Measurements from ENCODE around the gene RNF39. TPM values are rescaled to one million over a fixed set of nuclear protein-coding genes. Genes with fewer than 3 reads are reported as not detected.

Gene RNF39
- polyA plus RNA-seq, 3 donors: 0.12 to 1.0 TPM; not detected in 1

DNA sequence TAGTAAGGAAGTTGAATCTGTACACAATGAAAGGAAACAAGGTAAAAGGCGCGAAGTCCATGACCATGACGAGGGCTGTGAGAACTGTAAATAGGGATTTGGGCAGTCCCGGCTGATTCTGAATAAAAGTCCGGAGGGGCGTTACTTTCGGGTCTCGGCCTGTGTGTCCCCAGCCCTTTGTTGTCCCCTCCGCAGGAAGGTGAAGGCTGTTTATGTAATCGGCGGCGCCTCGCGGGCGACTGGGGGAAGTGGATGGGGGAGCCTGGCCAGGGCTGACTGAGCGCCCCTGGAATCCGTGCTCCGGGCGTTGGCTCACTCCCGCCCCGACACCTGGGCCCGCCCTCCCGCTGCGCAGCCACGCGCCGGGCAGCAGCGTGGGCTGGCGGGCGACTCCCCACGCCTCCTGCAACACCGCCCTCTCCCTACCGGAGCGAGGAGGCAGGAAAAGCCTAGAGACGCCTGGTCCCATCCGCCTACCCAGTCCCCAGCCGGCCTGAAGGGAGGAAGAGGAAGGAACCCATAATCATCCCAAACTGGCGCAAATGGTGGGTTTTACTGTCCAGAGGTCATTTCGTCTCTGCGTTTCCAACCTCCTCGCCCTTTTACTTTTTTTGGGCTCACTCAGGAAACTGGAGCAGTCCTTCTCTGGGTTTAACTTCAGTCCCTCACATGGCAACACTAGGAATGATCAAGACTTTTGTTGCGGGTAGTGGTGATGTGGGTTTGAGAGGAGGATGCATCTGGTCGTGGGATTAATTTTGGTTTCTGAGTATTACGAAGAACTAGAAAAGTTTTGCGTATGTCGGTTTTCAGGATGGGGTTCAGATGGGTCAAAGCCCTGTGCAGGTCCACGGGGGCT is 25.2 kb upstream of the RNF39 start:
- 1 to 3% (median 1%) methylated on average over 44 to 47 of the region's 47 CpGs for WGBS, 3 donors

DNA sequence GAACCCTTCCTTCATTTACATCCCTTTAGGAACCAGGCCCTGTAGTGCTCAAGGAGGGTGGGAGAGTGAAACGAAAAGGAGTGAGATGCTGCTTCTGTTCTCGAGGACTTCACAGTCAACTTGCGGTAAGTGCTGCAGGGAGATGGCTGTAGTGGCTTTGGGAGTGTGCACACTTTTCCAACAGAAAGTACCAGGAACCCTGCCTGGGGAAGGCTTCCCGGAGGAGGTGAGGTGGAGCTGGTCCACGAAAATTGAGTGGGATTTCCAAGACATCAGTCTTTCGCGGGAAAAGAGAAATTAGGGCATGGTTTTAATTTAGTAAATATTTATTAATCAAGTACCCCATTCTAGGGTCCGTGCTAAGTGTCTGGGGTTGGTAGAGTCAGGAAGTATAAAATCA is 24.6 kb upstream of the RNF39 start:
- WGBS, 3 donors: 29 to 40% (median 30%) methylated on average over 8 of the region's 8 CpGs
- no peak overlapping the region for H3K27ac ChIP-seq (ENCODE audit: low read depth, low read length)

More for the DNA sequence above, 25.2 kb upstream of the RNF39 start:
- no peak overlapping the region for H3K27ac ChIP-seq (ENCODE audit: low read depth, low read length)

DNA sequence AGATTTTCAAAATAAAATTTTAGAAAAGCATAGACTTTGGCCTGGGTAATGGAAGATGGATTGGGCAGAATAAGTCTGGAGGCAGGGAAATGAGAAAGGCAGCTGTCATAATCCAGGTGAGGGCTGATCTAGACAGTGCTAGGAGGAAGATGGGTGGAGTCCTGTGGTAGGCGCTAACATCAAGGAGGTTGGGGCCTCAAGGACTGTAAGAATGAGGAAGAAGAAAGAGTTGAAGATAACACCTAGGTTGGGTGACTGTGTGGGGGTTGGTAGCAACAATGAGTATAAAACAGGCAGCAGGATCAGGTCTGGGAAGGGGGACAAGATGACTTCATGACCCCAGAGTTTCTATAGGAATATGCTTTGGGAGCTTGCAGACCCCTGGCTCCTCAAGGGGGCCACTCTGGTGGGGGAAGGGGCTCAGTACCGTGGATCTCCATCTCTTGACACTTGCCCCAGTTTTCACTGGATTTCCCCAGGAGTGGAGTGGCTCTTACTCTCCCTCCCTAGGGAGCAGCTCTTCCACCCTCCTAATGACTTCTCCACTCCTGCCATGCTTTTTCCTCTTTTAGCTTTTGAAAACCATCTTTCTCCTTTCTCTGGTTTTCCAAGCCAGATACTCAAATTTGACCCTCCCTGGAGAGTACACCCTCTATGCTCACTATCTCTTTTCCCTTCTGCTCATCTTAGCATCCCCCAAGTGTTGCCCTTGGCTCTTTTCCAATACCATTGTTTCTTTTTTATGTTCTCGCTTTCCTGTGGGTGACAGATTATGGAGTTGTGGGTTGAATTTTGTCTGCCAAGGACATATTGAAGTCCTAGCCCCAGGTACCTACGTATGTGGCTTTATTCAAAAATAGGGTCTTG is 22.6 kb upstream of the RNF39 start:
- 62 to 69% (median 65%) methylated on average over 4 of the region's 4 CpGs for WGBS, 3 donors
- no peak overlapping the region for H3K27ac ChIP-seq (ENCODE audit: low read depth, low read length)

DNA sequence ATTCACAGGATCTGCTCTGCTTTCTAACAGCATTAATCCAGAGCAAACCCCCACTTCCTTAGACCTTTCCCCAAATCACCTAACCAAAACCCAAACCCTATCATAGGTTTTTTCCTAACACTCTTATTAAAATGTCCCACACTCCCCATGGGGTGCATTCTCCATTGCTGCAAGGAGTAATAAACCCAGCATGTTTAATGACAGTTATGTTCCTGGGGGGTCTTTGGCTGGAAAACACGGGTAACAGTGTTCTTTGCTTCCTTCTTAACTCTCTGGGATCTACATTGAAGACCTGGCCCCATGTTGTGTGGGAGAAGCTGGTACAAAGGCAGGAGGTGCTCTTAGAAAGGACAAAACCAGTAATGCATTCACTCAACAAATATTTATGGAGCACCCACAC is 21.3 kb upstream of the RNF39 start:
- H3K27ac ChIP-seq (ENCODE audit: low read depth, low read length): no peak overlapping the region

DNA sequence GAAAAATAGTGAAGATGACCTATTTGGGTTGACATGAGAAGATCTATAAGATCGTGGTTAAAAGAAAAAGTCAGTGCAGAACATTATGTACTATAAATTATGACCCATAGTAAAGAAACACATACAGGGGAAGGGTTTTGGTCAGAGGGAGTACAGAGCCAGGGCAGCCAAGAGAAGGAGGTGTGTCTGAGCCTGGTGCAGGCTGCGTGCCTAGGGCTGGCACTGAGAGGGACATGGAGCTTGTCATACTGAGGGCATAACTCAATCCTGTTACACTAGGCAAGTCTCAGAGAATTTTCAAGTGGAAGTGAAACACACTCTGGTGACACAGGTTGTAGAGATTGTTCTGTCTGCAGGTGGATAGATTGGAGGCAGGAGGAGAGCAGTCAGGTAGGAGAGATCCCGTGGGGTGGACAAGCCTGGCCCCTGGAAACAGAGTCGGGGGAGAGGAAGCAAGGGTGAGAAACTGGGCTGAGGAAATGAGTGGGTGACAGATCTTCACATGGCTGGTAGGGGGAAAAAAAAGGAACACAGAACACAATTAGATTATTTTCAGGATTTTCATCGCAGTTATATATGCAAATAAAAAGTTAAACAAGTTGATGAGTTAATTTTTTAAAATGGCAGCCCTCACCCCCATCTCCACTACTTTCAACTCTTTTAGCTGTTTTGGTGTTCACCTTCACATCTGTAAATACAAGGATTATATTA is 18.5 kb upstream of the RNF39 start:
- 59 to 67% (median 67%) methylated on average over 5 of the region's 5 CpGs for WGBS, 3 donors
- no peak overlapping the region for H3K27ac ChIP-seq (ENCODE audit: low read depth, low read length)

More for the DNA sequence above, 21.3 kb upstream of the RNF39 start:
- 39 to 50% (median 42%) methylated on average over 1 of the region's 1 CpG for WGBS, 3 donors

DNA sequence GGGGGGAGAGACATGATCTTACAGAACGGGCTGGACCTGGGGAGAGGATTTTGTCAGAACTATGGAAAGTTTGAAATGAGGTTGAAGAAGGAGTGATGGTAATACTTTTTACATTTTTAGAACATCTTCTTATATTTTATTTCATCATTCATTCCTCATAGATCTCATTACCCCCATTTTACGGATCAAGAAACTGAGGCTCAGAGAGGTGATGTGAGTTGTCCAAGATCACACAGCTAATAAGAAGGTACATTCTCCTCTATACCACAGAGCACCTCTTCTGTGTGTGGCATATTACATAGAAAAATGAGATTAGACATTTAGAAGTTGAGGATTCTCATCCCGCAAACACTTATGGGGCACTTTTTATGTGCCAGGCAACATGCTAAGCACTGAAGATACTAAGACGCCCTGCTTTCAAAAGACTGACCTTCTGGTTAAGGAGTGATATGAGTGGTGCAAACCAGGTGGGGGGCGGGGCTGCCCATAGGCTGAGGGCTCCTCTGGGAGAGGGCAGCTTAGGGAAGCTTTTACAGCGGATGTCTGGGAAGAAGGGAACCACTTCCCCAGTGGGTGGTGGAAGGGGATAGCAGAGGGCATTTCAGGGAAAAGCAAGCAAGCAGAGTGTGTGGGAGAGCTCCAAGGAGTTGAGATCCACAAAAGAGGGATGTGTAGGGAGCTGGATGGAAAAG is 17.4 kb upstream of the RNF39 start:
- H3K27ac ChIP-seq (ENCODE audit: low read depth, low read length): no peak overlapping the region
- WGBS, 3 donors: 63 to 71% (median 70%) methylated on average over 6 of the region's 6 CpGs

DNA sequence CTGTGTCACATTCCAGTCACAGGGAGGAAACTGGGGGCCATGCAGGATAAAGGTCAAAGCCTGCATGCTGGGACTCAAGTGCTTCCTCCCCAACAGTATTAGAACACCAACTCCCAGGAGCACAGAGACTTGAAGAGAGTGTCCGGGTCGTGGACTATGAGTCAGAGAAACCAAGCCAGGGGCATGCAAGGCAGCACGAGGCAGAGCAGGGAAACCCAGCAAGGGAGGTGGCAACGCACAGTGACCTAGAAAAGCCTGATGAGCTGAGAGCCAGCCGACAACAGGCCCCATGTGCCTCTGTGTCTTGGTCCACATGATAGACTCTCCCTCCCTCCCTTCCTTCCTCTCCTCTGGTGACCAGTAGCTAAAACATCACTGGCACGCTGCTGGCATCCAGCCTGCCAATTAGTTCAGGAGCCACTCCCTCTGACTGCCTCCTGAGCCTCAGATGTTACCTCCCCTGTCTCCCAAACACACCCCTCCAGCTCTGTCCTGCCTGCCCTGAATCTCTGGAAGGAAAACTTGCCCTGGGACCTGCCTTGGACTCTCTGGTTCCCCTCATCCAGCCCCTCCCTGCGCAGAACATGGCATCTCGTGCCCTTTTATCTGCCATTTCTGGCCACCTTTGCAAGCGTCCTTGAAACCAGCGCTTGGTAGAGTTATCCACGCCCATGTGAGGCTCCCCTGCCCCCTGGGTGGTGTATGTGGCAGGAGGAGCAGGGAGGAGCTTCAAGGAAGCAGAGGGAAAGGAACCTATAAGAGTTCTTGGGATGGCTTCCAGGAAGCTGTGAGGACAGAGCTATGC is 16.2 kb upstream of the RNF39 start:
- WGBS, 3 donors: 40 to 45% (median 45%) methylated on average over 11 of the region's 11 CpGs
- no peak overlapping the region for H3K27ac ChIP-seq (ENCODE audit: low read depth, low read length)

DNA sequence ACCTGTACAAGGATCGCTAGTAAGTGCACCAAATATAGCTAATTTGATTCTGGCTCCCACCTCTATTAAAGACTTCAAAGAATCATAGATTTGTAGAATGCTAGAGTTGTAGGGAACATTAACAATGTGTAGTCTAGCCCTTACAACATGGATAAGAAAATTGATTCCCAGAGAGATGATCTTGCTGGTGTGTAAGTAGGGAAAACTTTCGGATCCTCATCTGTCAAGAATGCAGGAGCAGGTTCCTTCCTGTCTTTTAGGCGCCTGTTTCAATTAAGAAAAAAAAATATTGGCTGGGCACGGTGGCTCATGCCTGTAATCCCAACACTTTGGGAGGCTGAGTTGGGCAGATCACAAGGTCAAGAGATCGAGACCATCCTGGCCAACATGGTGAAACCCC is 12.3 kb upstream of the RNF39 start:
- 61 to 72% (median 70%) methylated on average over 5 of the region's 5 CpGs for WGBS, 3 donors
- no peak overlapping the region for H3K27ac ChIP-seq (ENCODE audit: low read depth, low read length)

DNA sequence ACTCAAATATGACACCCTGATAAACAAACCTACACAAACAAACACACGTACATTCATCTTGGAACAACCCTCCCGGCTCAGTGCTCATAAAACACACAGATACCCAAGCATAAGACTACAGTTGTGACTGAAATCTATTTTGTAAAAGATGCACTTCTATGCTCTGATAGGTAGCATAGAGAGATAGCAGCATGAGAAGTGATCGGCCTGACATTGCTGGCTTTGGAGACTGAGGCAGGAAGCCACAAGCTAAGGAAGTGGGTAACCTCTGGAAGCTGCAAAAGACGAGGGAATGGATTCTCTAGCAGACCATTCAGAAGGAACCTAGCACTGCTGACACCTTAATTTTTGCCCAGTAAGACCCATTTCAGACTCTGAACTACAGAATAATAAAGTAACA is 1.6 kb upstream of the RNF39 start:
- no peak overlapping the region for H3K27ac ChIP-seq (ENCODE audit: low read depth, low read length)
- WGBS, 3 donors: 44 to 51% (median 50%) methylated on average over 4 of the region's 4 CpGs

DNA sequence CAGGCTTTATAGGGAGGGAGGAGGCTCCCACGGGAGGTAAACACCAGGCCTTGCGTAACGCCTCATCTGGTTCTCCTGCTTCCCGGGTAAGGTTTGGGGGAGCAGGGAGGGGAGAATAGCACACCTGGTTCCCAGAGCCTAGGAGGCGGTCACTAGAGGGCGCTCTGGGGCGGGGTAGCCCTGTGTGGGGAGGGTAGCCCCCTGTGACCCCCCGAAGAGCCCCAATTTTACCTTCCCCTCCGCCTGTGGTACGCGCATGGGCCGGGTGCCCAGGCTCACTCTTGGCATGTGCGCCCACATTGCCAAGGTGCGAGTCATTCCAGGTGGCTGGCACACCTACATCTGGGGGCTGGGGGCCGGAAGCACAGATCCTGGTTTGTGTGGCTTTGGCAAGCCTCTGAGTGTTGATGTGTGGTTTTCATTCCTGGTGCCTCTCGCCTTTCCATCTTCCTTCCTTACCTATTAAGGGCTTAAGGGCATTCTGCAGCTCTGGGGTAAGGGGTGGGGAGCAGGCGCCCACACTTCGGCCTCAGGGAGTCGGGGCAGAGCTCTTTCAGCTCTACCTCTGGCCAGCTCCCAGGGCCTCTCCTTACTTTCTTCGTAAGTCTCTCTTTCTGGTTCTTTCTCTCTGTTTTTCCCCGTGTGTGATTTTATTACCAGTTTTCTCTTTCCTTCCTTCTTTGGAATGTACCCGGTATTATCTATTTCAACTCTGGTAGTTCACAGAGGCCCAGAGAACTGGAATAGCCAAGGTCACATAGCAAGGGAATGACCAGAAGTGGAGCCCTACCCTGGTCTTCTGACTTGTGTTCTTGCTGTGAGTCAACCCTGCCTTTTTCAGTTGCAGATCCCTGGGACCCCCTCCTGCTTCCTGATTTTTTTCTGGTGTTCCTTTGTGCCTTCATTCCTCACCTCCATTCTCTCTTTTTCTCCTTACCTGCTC is 492 bp upstream of the RNF39 start:
- H3K27ac ChIP-seq (ENCODE audit: low read depth, low read length): no peak overlapping the region
- 19 to 34% (median 30%) methylated on average over 21 to 22 of the region's 22 CpGs for WGBS, 3 donors

DNA sequence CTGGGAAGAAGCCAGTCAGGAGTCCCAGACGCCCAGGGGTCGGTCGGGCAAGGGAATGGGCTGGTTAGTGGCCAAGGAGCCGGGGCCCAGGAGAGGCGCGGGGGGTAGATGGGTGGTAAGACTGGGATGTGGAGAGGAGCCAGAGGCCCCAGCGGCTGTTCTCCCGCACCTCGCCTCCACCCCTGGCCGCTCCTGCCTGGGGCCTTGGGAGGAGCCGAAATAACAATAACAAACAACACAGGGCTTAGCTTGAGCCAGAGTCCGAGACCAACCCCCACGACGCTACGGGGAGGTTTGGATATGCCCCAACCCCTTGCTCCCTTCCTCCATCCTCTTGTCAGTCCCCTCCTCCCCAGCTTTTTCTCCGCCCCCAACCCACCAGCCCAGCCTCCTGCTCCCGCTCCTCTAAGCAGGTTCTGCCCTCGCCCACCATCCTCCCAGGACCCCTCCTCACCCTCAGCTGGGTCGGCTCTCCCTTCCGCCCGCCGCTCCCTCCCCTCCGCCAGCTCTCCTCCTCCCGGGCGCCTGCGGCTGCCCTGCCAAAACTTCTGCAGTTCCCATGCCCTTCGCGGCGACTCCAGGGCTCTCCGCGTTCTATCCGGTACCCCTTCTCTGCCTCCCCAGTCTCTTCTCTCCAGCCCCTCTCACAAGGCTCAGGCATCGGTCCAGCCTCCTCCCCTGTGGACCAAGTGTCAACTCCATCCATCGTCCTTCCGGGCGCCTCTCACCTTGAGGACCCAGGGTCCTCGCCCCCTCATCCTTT is 1.1 kb downstream of the RNF39 start:
- no peak overlapping the region for H3K27ac ChIP-seq (ENCODE audit: low read depth, low read length)
- 4 to 10% (median 10%) methylated on average over 33 to 37 of the region's 37 CpGs for WGBS, 3 donors

DNA sequence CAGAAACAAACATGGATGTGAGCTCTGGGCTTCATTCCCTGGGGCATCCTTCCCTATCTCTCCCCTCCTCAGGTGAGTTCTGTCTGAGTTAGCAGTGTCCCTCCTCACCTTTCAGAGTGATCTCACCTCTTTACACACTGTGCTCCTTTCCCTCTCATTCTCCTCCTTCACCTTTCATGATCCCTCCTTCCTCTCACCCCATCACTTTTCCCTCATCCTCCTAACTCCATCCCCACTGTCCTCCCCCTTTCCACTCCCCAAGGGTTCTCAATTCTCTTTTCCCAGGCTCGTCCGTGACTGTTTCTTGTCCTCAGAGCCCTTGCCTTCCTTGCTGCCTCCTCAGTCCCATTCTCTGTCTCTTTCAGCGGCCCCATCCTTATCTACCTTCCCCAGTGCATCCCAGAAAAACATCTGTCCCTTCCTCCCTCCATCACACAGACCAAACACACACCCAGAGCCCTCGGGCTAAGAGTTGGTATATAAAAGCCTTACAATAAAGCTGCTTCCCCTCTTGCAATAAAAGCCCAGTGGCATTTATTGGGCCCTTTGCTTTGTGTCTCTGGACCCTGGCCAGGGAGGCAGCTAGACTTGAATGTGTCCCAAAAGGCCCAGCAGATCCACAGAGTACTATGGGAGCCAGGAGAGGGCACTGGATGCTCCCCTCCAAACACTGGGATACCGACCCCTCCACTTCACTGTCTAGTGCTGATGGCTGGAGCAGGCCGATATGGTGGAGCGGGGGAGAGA is 1.9 kb downstream of the RNF39 start:
- WGBS, 3 donors: 57 to 66% (median 59%) methylated on average over 7 of the region's 7 CpGs
- no peak overlapping the region for H3K27ac ChIP-seq (ENCODE audit: low read depth, low read length)

DNA sequence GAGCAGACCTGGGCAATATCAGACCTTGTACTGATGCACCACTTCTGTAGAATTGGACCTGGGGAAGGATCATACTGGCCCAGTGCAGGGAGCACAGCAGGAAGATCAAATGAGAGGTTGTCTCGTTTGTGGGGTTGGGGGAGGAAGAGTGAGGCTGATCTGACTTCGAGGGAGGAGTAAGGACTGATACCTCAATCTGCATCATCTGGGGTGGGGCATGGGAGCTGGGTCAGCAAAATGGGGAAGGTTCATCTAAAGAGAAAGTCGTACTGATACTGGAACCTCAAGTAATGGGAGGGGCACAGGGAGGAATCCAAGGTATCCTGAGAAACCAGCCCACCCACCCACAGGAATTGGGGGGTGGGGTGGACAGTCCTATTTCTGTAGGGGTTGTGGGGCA is 3.7 kb downstream of the RNF39 start:
- 49 to 61% (median 50%) methylated on average over 3 of the region's 3 CpGs for WGBS, 3 donors
- H3K27ac ChIP-seq (ENCODE audit: low read depth, low read length): no peak overlapping the region

DNA sequence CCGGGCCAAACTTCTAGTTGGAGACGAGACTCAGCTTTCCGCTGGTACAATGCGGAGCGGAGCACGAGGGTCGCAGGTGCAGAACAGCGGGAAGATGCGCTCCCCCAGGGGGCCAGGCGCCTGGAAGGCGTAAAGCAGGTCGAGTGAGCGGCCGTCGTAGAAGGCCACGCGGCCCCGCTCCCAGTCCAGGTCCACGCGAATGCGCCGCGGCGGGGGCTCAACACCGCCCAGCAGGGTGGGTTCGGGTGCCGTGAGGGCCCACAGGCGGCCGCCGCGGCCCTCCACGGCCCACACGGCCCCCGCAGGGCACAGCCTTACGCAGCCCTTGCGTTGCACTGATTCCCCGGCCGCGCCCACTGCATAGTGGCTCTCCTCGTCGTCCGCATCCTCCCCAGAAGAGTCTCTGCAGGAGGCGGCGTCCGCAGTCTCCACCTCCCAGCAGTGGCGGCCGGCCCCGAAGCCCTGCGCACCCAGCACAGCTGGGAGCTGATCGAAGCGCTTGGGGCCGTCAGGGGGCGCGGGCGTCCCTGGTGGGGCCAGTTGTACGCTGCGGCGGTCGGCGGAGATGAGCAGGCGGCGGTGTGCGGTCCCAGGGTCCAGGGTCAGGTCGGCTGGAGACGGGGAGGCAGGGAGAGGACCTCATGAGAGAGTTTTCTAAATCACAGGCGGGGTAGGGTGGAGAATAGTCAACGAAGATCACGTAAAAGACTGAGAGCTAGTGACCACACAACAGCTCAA is 4.3 kb downstream of the RNF39 start:
- no peak overlapping the region for H3K27ac ChIP-seq (ENCODE audit: low read depth, low read length)
- WGBS, 3 donors: 24 to 40% (median 33%) methylated on average over 66 to 68 of the region's 68 CpGs

Measured in adipose tissue (tissue), 3 donors.